ENCODE results near the gene ARHGAP28. TPM values are rescaled to one million over a fixed set of nuclear protein-coding genes. Genes with fewer than 3 reads are reported as not detected.

ARHGAP28 gene
- polyA plus RNA-seq, 3 donors from 2014 or later, result not detected

GRCh38 chr18:6950641-6951040 lies 221.1 kb downstream of the ARHGAP28 start:
- DNase-seq, result no peak
- H3K4me3 Mint-ChIP-seq, result no peak overlapping the region
- peaks cover 2 to 8% (median 3%) of the 10 kb centered on the region in 3 donors for H3K27me3 Mint-ChIP-seq (ENCODE audit: low read depth in 3 of 3)
- H3K36me3 Mint-ChIP-seq, result no peaks in the 10 kb centered on the region
- H3K9me3 Mint-ChIP-seq, result peaks cover 0 to 9% (median 1%) of the 10 kb centered on the region in 6 donors
- no peak overlapping the region for H3K27ac Mint-ChIP-seq
- H3K4me1 Mint-ChIP-seq, result no peaks in the 10 kb centered on the region

- H3K9me3 Mint-ChIP-seq, result peaks cover 0 to 7% (median 1%) of the 10 kb centered on the region in 6 donors
- DNase-seq, result no peak
- no peaks in the 10 kb centered on the region for H3K36me3 Mint-ChIP-seq
- no peak overlapping the region for H3K4me3 Mint-ChIP-seq
- H3K27ac Mint-ChIP-seq, result no peak overlapping the region
- H3K4me1 Mint-ChIP-seq, result no peaks in the 10 kb centered on the region
- H3K27me3 Mint-ChIP-seq (ENCODE audit: low read depth in 3 of 3), result peaks cover 2 to 8% (median 2%) of the 10 kb centered on the region in 3 donors
Measured at GRCh38 chr18:6951336-6952090, 222.0 kb downstream of the ARHGAP28 start.

GRCh38 chr18:6954501-6954900 lies 225.0 kb downstream of the ARHGAP28 start:
- H3K27me3 Mint-ChIP-seq (ENCODE audit: low read depth in 3 of 3), result peaks cover 0 to 8% (median 2%) of the 10 kb centered on the region in 3 donors
- peaks cover 0 to 7% (median 1%) of the 10 kb centered on the region in 6 donors for H3K9me3 Mint-ChIP-seq
- no peaks in the 10 kb centered on the region for H3K4me1 Mint-ChIP-seq
- H3K4me3 Mint-ChIP-seq, result no peak overlapping the region
- H3K36me3 Mint-ChIP-seq, result no peaks in the 10 kb centered on the region
- no peak overlapping the region for H3K27ac Mint-ChIP-seq
- DNase-seq, result no peak

- no peak overlapping the region for H3K27ac Mint-ChIP-seq
- peaks cover 0 to 8% (median 2%) of the 10 kb centered on the region in 3 donors for H3K27me3 Mint-ChIP-seq (ENCODE audit: low read depth in 3 of 3)
Measured at GRCh38 chr18:6955304-6955703, 225.8 kb downstream of the ARHGAP28 start.

GRCh38 chr18:6956495-6956894 lies 227.0 kb downstream of the ARHGAP28 start:
- Mint-ChIP-seq H3K4me3 (no peak overlapping the region), H3K9me3 (peaks cover 0 to 9% (median 4%) of the 10 kb centered on the region in 6 donors), H3K4me1 (no peaks in the 10 kb centered on the region), H3K36me3 (no peaks in the 10 kb centered on the region), H3K27ac (no peak overlapping the region), H3K27me3 (ENCODE audit: low read depth in 3 of 3) (peaks cover 0 to 5% (median 0%) of the 10 kb centered on the region in 3 donors)
- DNase-seq, result no peak

More at GRCh38 chr18:6955304-6955703, 225.8 kb downstream of the ARHGAP28 start:
- DNase-seq, result no peak
- H3K4me1 Mint-ChIP-seq, result no peaks in the 10 kb centered on the region
- H3K9me3 Mint-ChIP-seq, result peaks cover 0 to 7% (median 4%) of the 10 kb centered on the region in 6 donors
- no peaks in the 10 kb centered on the region for H3K36me3 Mint-ChIP-seq
- H3K4me3 Mint-ChIP-seq, result no peak overlapping the region

- Mint-ChIP-seq H3K36me3 (no peaks in the 10 kb centered on the region), H3K4me3 (no peak overlapping the region), H3K4me1 (no peaks in the 10 kb centered on the region), H3K9me3 (peaks cover 0 to 9% (median 4%) of the 10 kb centered on the region in 6 donors), H3K27me3 (ENCODE audit: low read depth in 3 of 3) (peaks cover 0 to 5% (median 2%) of the 10 kb centered on the region in 3 donors), H3K27ac (no peak overlapping the region)
- no peak for DNase-seq
Measured at GRCh38 chr18:6956999-6957398, 227.5 kb downstream of the ARHGAP28 start.

GRCh38 chr18:6959110-6959509 lies 229.6 kb downstream of the ARHGAP28 start:
- DNase-seq, result no peak
- H3K36me3 Mint-ChIP-seq, result no peaks in the 10 kb centered on the region
- peaks cover 0 to 2% (median 0%) of the 10 kb centered on the region in 3 donors for H3K27me3 Mint-ChIP-seq (ENCODE audit: low read depth in 3 of 3)
- H3K9me3 Mint-ChIP-seq, result peaks cover 0 to 7% (median 3%) of the 10 kb centered on the region in 6 donors
- H3K4me1 Mint-ChIP-seq, result no peaks in the 10 kb centered on the region
- no peak overlapping the region for H3K27ac Mint-ChIP-seq
- no peak overlapping the region for H3K4me3 Mint-ChIP-seq

- no peak overlapping the region for H3K4me3 Mint-ChIP-seq
- H3K27me3 Mint-ChIP-seq (ENCODE audit: low read depth in 3 of 3), result peaks cover 0 to 2% (median 0%) of the 10 kb centered on the region in 3 donors
- no peak overlapping the region for H3K27ac Mint-ChIP-seq
- DNase-seq, result no peak
- H3K36me3 Mint-ChIP-seq, result no peaks in the 10 kb centered on the region
- no peaks in the 10 kb centered on the region for H3K4me1 Mint-ChIP-seq
- peaks cover 0 to 4% (median 2%) of the 10 kb centered on the region in 6 donors for H3K9me3 Mint-ChIP-seq
Measured at GRCh38 chr18:6960124-6960523, 230.6 kb downstream of the ARHGAP28 start.

GRCh38 chr18:6960656-6961055 lies 231.1 kb downstream of the ARHGAP28 start:
- Mint-ChIP-seq H3K4me1 (no peaks in the 10 kb centered on the region), H3K9me3 (peaks cover 0 to 4% (median 2%) of the 10 kb centered on the region in 6 donors)

GRCh38 chr18:6961331-6961730 lies 231.8 kb downstream of the ARHGAP28 start:
- H3K27ac Mint-ChIP-seq, result no peak overlapping the region
- no peaks in the 10 kb centered on the region for H3K36me3 Mint-ChIP-seq
- no peak overlapping the region for H3K4me3 Mint-ChIP-seq
- H3K9me3 Mint-ChIP-seq, result peaks cover 0 to 4% (median 2%) of the 10 kb centered on the region in 6 donors
- peaks cover 0 to 2% (median 0%) of the 10 kb centered on the region in 3 donors for H3K27me3 Mint-ChIP-seq (ENCODE audit: low read depth in 3 of 3)
- DNase-seq, result no peak
- no peaks in the 10 kb centered on the region for H3K4me1 Mint-ChIP-seq

More at GRCh38 chr18:6960656-6961055, 231.1 kb downstream of the ARHGAP28 start:
- H3K27ac Mint-ChIP-seq, result no peak overlapping the region
- peaks cover 0 to 2% (median 0%) of the 10 kb centered on the region in 3 donors for H3K27me3 Mint-ChIP-seq (ENCODE audit: low read depth in 3 of 3)
- no peak overlapping the region for H3K4me3 Mint-ChIP-seq
- DNase-seq, result no peak
- H3K36me3 Mint-ChIP-seq, result no peaks in the 10 kb centered on the region

- Mint-ChIP-seq H3K36me3 (no peaks in the 10 kb centered on the region), H3K27ac (peak overlapping the region in 1 of 6 donors; percentile 16), H3K9me3 (peaks cover 0 to 4% (median 2%) of the 10 kb centered on the region in 6 donors), H3K4me3 (no peak overlapping the region), H3K27me3 (ENCODE audit: low read depth in 3 of 3) (peaks cover 0 to 2% (median 0%) of the 10 kb centered on the region in 3 donors), H3K4me1 (no peaks in the 10 kb centered on the region)
- DNase-seq, result no peak
Measured at GRCh38 chr18:6962571-6963451, 233.3 kb downstream of the ARHGAP28 start.

GRCh38 chr18:6963452-6964097 lies 234.1 kb downstream of the ARHGAP28 start:
- Mint-ChIP-seq H3K4me1 (no peaks in the 10 kb centered on the region), H3K4me3 (no peak overlapping the region)
- DNase-seq, result no peak

More at GRCh38 chr18:6963452-6964097, 234.1 kb downstream of the ARHGAP28 start:
- Mint-ChIP-seq H3K9me3 (peaks cover 0 to 4% (median 2%) of the 10 kb centered on the region in 6 donors), H3K36me3 (no peaks in the 10 kb centered on the region), H3K27ac (no peak overlapping the region), H3K27me3 (ENCODE audit: low read depth in 3 of 3) (peaks cover 0 to 2% (median 0%) of the 10 kb centered on the region in 3 donors)

Measured in immature natural killer cell (primary cell).